K562 (cell line): ENCODE measurements around the gene TTC28. TPM values are rescaled to one million over a fixed set of nuclear protein-coding genes. Genes with fewer than 3 reads are reported as not detected.

Experiments used
- ARID1B ChIP-seq: fragments of 450-650 bp; IDR thresholded peaks from 2 replicates; pipeline ENCODE4 v1.6.1; 2016; ENCODE audit warnings: antibody characterized with exemption, mild to moderate bottlenecking, inconsistent platforms
- DMBX1 ChIP-seq: fragments of 250-450 bp; sonication (Bioruptor Pico); IDR thresholded peaks from 2 replicates; pipeline ENCODE4 v1.8.0; 2022; ENCODE audit warnings: inconsistent platforms, mild to moderate bottlenecking, moderate library complexity, borderline replicate concordance
- FOS ChIP-seq: IDR thresholded peaks from 3 replicates; pipeline ENCODE4 v1.6.1; 2011; ENCODE audit not compliant: insufficient read length; ENCODE audit errors: extremely low read depth
- GABPB1 ChIP-seq: sonication (generic); formaldehyde crosslinking; IDR thresholded peaks from 2 replicates; pipeline ENCODE4 v1.8.0; 2022; ENCODE audit warnings: mild to moderate bottlenecking, missing genetic modification reagents
- MAFF ChIP-seq: IDR thresholded peaks from 2 replicates; pipeline ENCODE4 v1.6.1; 2012; ENCODE audit warnings: low read length, improper control_type of control experiment
- MEF2D ChIP-seq: conservative IDR thresholded peaks from 2 replicates; pipeline ENCODE4 v1.6.1; 2016; ENCODE audit warnings: low read depth, missing genetic modification characterization, missing compliant biosample characterization
- SIX5 ChIP-seq, 2 experiments: IDR thresholded peaks; 2 replicates each; pipeline ENCODE4 v1.6.1; 2011; ENCODE audit warnings: low read length in 2 of 2, borderline replicate concordance in 1 of 2, low read depth in 1 of 2, mild to moderate bottlenecking in 1 of 2, moderate library complexity in 1 of 2; ENCODE audit not compliant: insufficient read depth in 1 of 2
- SREBF2 ChIP-seq: sonication (generic); formaldehyde crosslinking; IDR thresholded peaks from 2 replicates; pipeline ENCODE4 v1.4.0; 2020; ENCODE audit warnings: mild to moderate bottlenecking, missing genetic modification reagents
- STAT5B ChIP-seq: fragments of 250-450 bp; sonication (Bioruptor Pico); IDR thresholded peaks from 2 replicates; pipeline ENCODE4 v1.8.0; 2021; ENCODE audit warnings: mild to moderate bottlenecking, inconsistent platforms
- ZNF3 ChIP-seq: fragments of 250-450 bp; sonication (Bioruptor Pico); IDR thresholded peaks from 2 replicates; pipeline ENCODE4 v1.5.0; 2021; ENCODE audit warnings: mild to moderate bottlenecking, moderate library complexity
- ZNF384 ChIP-seq: IDR thresholded peaks from 2 replicates; pipeline ENCODE4 v1.6.1; 2012; ENCODE audit warnings: low read depth, low read length, improper control_type of control experiment
- ZNF609 ChIP-seq: sonication (generic); formaldehyde crosslinking; IDR thresholded peaks from 2 replicates; pipeline ENCODE4 v1.8.1; 2023; ENCODE audit warnings: missing genetic modification reagents, mild to moderate bottlenecking, borderline replicate concordance
- ZNF717 ChIP-seq: fragments of 250-450 bp; sonication (Bioruptor Pico); IDR thresholded peaks from 2 replicates; pipeline ENCODE4 v1.5.0; 2021
- polyA plus RNA-seq, 8 experiments: library from polyadenylated mRNA; depleted of rRNA in 4 of 8; stranded (reverse) in 5 of 8; unstranded in 3 of 8; fragments of >200 nt; fragmentation: Nextera tagmentation in 2 of 8; fragmentation: Illumina TruSeq in 1 of 8; extraction: Ambion mirVana in 2 of 8; extraction: Trizol in 1 of 8; gene quantifications; 2 replicates each; pipeline versions ENCODE4 v1.2.1 to v1.2.3, GENCODE V29; 2011 to 2014; ENCODE audit warnings: inconsistent platforms in 1 of 8, missing spikeins in 1 of 8
- total RNA-seq, 7 experiments: library from RNA; depleted of rRNA in 6 of 7; stranded (reverse); fragments of >200 nt in 6 of 7; fragmentation: Illumina TruSeq in 2 of 7; extraction: Trizol in 2 of 7; gene quantifications; 2 replicates each; pipeline versions ENCODE4 v1.2.1 to v1.2.3, GENCODE V29; 2011 to 2021; ENCODE audit warnings: low replicate concordance in 1 of 7
- TF ChIP-seq, protein P1 (sequence below): fragments of 450-650 bp; IDR thresholded peaks from 2 replicates; pipeline ENCODE4 v1.6.1; 2018; ENCODE audit warnings: mild to moderate bottlenecking, low read depth; ENCODE audit not compliant: partially characterized antibody
- TF ChIP-seq, protein P2 (sequence below), 2 experiments: fragments of 450-650 bp in 1 of 2; sonication (generic) in 1 of 2; formaldehyde crosslinking in 1 of 2; IDR thresholded peaks in 1 of 2; conservative IDR thresholded peaks in 1 of 2; 2 replicates each; pipeline versions ENCODE4 v1.6.1 to v1.8.1; 2016 to 2023; ENCODE audit warnings: mild to moderate bottlenecking in 2 of 2, moderate library complexity in 2 of 2, inconsistent platforms in 1 of 2, missing genetic modification reagents in 1 of 2
- TF ChIP-seq, protein P3 (sequence below): fragments of 450-650 bp; IDR thresholded peaks from 2 replicates; pipeline ENCODE4 v1.6.1; 2014; ENCODE audit warnings: low read depth, mild to moderate bottlenecking, moderate library complexity, borderline replicate concordance
- TF ChIP-seq, protein P4 (sequence below): IDR thresholded peaks from 3 replicates; pipeline ENCODE4 v1.6.1; 2011; ENCODE audit warnings: borderline replicate concordance, mild to moderate bottlenecking; ENCODE audit not compliant: insufficient read length, insufficient read depth

Gene TTC28
- total and polyA plus RNA-seq, 9 of the 15 experiments (the other 6 are each of a cell fraction or from before 2014, with no cell fraction given), result 0.22 to 10.7 (median 3.1) TPM

GRCh38 chr22:28589102-28589750, 90.4 kb downstream of the TTC28 start (continued):
- TF ChIP-seq, protein P1, sequence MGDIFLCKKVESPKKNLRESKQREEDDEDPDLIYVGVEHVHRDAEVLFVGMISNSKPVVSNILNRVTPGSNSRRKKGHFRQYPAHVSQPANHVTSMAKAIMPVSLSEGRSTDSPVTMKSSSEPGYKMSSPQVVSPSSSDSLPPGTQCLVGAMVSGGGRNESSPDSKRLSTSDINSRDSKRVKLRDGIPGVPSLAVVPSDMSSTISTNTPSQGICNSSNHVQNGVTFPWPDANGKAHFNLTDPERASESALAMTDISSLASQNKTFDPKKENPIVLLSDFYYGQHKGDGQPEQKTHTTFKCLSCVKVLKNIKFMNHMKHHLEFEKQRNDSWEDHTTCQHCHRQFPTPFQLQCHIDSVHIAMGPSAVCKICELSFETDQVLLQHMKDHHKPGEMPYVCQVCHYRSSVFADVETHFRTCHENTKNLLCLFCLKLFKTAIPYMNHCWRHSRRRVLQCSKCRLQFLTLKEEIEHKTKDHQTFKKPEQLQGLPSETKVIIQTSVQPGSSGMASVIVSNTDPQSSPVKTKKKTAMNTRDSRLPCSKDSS, result no peak
- TF ChIP-seq SREBF2 (no peak), ZNF3 (CRISPR knock-in tag) (no peak), ZNF717 (CRISPR knock-in tag) (no peak), MEF2D (tag) (no peak; the same call in 1 of the 2 replicates), ARID1B (no peak), DMBX1 (CRISPR knock-in tag) (peak; percentile 95), SIX5 (IDR thresholded peaks at IDR 0.05; ENCODE audit: borderline replicate concordance in 1 of 2, insufficient read depth in 1 of 2, low read depth in 1 of 2, low read length in 2 of 2) (no peak), FOS (no peak), MAFF (no peak), GABPB1 (CRISPR knock-in tag) (no peak), ZNF384 (no peak), ZNF609 (CRISPR knock-in tag) (no peak), STAT5B (no peak)
- TF ChIP-seq, protein P2, sequence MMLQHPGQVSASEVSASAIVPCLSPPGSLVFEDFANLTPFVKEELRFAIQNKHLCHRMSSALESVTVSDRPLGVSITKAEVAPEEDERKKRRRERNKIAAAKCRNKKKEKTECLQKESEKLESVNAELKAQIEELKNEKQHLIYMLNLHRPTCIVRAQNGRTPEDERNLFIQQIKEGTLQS (IDR thresholded peaks at IDR 0.05), result no peak
- TF ChIP-seq, protein P2 (CRISPR knock-in tag; conservative IDR thresholded peaks at IDR 0.05), result no peak
- TF ChIP-seq, protein P3, sequence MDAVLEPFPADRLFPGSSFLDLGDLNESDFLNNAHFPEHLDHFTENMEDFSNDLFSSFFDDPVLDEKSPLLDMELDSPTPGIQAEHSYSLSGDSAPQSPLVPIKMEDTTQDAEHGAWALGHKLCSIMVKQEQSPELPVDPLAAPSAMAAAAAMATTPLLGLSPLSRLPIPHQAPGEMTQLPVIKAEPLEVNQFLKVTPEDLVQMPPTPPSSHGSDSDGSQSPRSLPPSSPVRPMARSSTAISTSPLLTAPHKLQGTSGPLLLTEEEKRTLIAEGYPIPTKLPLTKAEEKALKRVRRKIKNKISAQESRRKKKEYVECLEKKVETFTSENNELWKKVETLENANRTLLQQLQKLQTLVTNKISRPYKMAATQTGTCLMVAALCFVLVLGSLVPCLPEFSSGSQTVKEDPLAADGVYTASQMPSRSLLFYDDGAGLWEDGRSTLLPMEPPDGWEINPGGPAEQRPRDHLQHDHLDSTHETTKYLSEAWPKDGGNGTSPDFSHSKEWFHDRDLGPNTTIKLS, result no peak
- TF ChIP-seq, protein P4, sequence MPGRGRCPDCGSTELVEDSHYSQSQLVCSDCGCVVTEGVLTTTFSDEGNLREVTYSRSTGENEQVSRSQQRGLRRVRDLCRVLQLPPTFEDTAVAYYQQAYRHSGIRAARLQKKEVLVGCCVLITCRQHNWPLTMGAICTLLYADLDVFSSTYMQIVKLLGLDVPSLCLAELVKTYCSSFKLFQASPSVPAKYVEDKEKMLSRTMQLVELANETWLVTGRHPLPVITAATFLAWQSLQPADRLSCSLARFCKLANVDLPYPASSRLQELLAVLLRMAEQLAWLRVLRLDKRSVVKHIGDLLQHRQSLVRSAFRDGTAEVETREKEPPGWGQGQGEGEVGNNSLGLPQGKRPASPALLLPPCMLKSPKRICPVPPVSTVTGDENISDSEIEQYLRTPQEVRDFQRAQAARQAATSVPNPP, result no peak
